Ishikawa (cell line): ENCODE data around the gene AKIRIN1.
A peak's percentile ranks its signal among the peaks of the same experiment; 100 is the strongest.

Source experiments
- CEBPB ChIP-seq: IDR thresholded peaks from 2 replicates; pipeline ENCODE4 v1.6.1; 2012
- CREB1 ChIP-seq: IDR thresholded peaks from 2 replicates; pipeline ENCODE4 v1.6.1; 2012; ENCODE audit warnings: low read depth
- EGR1 ChIP-seq: IDR thresholded peaks from 2 replicates; pipeline ENCODE4 v1.6.1; 2012
- EP300 ChIP-seq: IDR thresholded peaks from 2 replicates; pipeline ENCODE4 v1.6.1; 2012; ENCODE audit warnings: borderline replicate concordance
- FOXM1 ChIP-seq: IDR thresholded peaks from 2 replicates; pipeline ENCODE4 v1.6.1; 2012; ENCODE audit warnings: low read depth, borderline replicate concordance
- NFIC ChIP-seq: IDR thresholded peaks from 2 replicates; pipeline ENCODE4 v1.6.1; 2012
- RAD21 ChIP-seq: IDR thresholded peaks from 2 replicates; pipeline ENCODE4 v1.6.1; 2012; ENCODE audit warnings: low read depth
- TAF1 ChIP-seq: IDR thresholded peaks from 2 replicates; pipeline ENCODE4 v1.6.1; 2012; ENCODE audit warnings: low read depth, mild to moderate bottlenecking
- TCF12 ChIP-seq: IDR thresholded peaks from 2 replicates; pipeline ENCODE4 v1.6.1; 2012; ENCODE audit warnings: low read depth
- TEAD4 ChIP-seq: IDR thresholded peaks from 2 replicates; pipeline ENCODE4 v1.6.1; 2012
- YY1 ChIP-seq: IDR thresholded peaks from 2 replicates; pipeline ENCODE4 v1.6.1; 2012; ENCODE audit warnings: low read depth
- ZBTB7A ChIP-seq: IDR thresholded peaks from 2 replicates; pipeline ENCODE4 v1.6.1; 2012; ENCODE audit warnings: low read depth
- TF ChIP-seq, protein P1 (sequence below): IDR thresholded peaks from 2 replicates; pipeline ENCODE4 v1.6.1; 2012
- TF ChIP-seq, protein P2 (sequence below): IDR thresholded peaks from 2 replicates; pipeline ENCODE4 v1.6.1; 2012
- TF ChIP-seq, protein P3 (sequence below): IDR thresholded peaks from 2 replicates; pipeline ENCODE4 v1.6.1; 2012; ENCODE audit warnings: low read depth, mild to moderate bottlenecking

AKIRIN1 gene, protein sequence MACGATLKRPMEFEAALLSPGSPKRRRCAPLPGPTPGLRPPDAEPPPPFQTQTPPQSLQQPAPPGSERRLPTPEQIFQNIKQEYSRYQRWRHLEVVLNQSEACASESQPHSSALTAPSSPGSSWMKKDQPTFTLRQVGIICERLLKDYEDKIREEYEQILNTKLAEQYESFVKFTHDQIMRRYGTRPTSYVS

DNA sequence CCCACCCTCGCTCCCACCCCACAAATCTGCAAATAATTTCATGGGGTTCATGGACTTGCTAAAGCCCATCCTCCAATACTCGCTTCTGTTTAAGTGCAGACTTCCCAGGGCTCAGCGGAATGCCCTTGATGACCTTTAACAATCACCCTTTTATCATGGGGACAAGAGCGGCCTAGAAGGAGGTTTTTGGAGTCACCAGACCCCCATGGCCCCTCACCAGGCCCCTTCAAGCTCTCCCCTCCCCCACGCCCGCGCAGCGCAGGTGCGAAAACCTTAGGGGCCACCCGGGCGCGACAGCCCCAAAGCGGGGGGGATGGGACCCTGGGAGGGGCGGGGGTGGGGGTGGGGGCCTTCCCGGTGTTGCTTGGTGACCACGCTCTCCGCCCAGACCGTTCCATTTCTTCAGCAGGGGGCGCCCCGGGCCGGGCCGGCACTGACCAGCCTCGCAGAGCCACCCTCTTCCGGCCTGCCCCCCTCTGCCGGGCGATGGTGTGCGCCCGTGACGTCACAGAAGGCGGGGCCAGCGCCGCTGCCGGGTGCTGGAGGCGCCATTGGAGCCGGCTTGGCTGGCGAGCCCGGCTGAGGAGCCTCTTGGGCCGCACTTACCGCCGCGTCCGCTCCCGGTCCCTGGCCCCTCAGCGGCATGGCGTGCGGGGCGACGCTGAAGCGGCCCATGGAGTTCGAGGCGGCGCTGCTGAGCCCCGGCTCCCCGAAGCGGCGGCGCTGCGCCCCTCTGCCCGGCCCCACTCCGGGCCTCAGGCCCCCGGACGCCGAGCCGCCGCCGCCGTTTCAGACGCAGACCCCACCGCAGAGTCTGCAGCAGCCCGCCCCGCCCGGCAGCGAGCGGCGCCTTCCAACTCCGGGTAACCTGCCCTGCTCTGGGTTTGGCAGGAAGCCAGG is at the start of gene AKIRIN1:
TSS of gene AKIRIN1 (plus strand) at position 539 of the 900 bp plus-strand sequence. CDS start at position 644, 105 bp downstream.
- TF ChIP-seq, protein P1, sequence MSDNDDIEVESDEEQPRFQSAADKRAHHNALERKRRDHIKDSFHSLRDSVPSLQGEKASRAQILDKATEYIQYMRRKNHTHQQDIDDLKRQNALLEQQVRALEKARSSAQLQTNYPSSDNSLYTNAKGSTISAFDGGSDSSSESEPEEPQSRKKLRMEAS, result peak; percentile 56
- TF ChIP-seq CEBPB, result no peak
- TF ChIP-seq TAF1, result peak; percentile 90
- TF ChIP-seq NFIC, result peak; percentile 43
- TF ChIP-seq FOXM1, result peak; percentile 24; the same call in 1 of the 2 replicates
- TF ChIP-seq EP300, result 0 out of 2 replicates have a peak, but pooled peaks have one; percentile 39
- peak; percentile 84 for TF ChIP-seq CREB1
- no peak for TF ChIP-seq TEAD4
- TF ChIP-seq TCF12, result peak; percentile 55
- TF ChIP-seq ZBTB7A, result peak; percentile 88
- peak; percentile 88 for TF ChIP-seq YY1
- TF ChIP-seq, protein P2, sequence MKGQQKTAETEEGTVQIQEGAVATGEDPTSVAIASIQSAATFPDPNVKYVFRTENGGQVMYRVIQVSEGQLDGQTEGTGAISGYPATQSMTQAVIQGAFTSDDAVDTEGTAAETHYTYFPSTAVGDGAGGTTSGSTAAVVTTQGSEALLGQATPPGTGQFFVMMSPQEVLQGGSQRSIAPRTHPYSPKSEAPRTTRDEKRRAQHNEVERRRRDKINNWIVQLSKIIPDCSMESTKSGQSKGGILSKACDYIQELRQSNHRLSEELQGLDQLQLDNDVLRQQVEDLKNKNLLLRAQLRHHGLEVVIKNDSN, result no peak; the same call in 1 of the 2 replicates
- TF ChIP-seq RAD21, result no peak

DNA sequence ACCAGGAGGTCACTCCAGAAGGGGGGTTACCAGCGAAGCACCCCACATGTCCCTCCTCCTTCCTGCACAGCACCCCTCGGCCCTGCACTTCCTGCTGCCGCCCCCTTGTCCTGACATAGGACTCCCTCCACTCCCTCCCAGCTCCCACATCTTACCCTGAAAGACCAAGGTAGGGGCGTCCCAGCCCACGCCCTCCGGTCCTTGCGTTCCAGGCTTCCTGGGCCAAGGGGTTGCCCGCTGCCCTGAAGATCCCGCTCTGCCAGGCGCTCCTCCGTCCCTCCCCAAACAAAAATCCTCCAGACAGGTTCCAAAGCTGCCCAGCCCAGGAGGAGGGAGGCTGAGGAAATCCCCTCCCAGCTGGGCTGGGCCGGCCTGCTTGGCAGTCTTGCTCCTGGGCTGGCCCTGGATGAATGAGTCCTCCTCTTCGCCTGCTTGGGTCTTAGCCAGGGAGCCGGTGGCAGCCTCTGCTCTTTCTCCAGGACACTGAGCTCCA is 49.5 kb upstream of the AKIRIN1 start, which contains the start of gene RHBDL2:
TSS of gene RHBDL2 (minus strand) at position 304 of the 493 bp plus-strand sequence. CDS start 22,618 bp downstream, outside the sequence.
- TF ChIP-seq, protein P3, sequence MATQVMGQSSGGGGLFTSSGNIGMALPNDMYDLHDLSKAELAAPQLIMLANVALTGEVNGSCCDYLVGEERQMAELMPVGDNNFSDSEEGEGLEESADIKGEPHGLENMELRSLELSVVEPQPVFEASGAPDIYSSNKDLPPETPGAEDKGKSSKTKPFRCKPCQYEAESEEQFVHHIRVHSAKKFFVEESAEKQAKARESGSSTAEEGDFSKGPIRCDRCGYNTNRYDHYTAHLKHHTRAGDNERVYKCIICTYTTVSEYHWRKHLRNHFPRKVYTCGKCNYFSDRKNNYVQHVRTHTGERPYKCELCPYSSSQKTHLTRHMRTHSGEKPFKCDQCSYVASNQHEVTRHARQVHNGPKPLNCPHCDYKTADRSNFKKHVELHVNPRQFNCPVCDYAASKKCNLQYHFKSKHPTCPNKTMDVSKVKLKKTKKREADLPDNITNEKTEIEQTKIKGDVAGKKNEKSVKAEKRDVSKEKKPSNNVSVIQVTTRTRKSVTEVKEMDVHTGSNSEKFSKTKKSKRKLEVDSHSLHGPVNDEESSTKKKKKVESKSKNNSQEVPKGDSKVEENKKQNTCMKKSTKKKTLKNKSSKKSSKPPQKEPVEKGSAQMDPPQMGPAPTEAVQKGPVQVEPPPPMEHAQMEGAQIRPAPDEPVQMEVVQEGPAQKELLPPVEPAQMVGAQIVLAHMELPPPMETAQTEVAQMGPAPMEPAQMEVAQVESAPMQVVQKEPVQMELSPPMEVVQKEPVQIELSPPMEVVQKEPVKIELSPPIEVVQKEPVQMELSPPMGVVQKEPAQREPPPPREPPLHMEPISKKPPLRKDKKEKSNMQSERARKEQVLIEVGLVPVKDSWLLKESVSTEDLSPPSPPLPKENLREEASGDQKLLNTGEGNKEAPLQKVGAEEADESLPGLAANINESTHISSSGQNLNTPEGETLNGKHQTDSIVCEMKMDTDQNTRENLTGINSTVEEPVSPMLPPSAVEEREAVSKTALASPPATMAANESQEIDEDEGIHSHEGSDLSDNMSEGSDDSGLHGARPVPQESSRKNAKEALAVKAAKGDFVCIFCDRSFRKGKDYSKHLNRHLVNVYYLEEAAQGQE, result no peak
- TF ChIP-seq, protein P2, result no peak
- TF ChIP-seq CEBPB, result no peak
- no peak for TF ChIP-seq TEAD4
- TF ChIP-seq ZBTB7A, result peak; percentile 71; the same call in 1 of the 2 replicates
- no peak for TF ChIP-seq TAF1
- TF ChIP-seq EP300, result no peak
- TF ChIP-seq, protein P1, result no peak
- TF ChIP-seq RAD21, result peak; percentile 15; the same call in 1 of the 2 replicates
- no peak for TF ChIP-seq CREB1
- TF ChIP-seq YY1, result no peak
- no peak for TF ChIP-seq TCF12
- no peak for TF ChIP-seq FOXM1
- TF ChIP-seq EGR1, result no peak
- TF ChIP-seq NFIC, result peak; percentile 62; the same call in 1 of the 2 replicates

DNA sequence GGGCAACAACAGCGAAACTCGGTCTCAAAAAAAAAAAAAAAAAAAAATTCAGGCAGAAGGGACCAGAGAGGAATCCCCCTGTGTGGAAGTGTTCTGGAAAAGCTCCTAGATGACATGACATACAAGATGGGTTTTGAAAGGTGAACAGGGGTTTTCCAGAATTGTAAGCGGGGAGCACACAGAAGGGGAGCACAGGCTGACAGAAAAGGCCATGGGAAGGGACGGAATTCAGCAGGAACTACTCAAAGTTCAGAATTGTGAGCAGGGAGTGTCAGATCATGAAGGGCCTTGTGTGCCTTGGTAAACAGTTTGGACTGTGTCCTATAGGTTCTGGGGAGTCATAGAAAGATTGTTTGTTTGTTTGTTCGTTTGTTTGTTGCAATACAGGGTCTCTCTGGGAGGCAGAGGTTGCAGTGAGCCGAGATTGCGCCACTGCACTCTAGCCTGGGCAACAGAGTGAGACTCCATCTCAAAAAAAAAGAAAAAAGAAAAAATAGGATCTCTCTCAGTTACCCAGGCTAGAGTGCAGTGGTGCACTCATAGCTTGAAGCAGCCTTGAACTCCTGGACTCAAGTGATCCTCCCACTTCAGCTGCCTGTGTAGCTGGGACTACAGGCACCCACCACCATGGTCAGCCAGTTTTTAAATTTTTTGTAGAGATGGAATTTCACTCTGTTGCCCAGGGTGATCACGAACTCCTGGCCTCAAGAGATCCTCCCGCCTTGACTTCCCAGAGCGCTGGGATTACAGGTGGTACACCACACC is 48.2 kb upstream of the AKIRIN1 start:
- no peak for TF ChIP-seq EGR1
- no peak for TF ChIP-seq ZBTB7A
- no peak for TF ChIP-seq TCF12
- TF ChIP-seq, protein P2, result no peak
- TF ChIP-seq CEBPB, result no peak
- TF ChIP-seq, protein P1, result no peak
- TF ChIP-seq CREB1, result no peak
- TF ChIP-seq RAD21, result no peak
- TF ChIP-seq, protein P3, result no peak
- no peak for TF ChIP-seq FOXM1
- no peak for TF ChIP-seq TEAD4
- no peak for TF ChIP-seq EP300
- no peak for TF ChIP-seq YY1
